ENCODE results near the gene HECW1. TPM values are rescaled to one million over a fixed set of nuclear protein-coding genes. Genes with fewer than 3 reads are reported as not detected.

HECW1 gene
- total and polyA plus RNA-seq, 4 donors, result 0.77 to 1.9 (median 1.0) TPM; not detected in 1

DNA sequence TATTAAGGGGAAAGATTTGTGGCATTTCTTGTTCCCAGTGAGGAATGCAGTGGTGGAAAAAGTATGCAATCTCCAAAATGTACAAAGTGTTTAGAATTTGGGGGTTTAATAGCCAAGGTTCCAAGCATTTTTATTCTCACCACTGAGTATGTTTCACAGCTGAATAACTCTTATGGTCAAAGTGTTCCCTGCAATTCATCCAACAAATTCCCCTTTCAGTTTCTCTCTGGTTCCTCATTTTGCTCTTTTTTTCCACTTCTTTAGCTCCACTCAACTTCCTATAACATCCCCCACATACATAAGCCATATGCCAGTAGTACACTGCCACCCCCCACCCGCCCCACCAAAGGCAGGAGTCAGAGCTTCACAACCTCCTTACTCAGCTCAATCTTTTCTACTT, 4.6 kb downstream of the HECW1 start:
- ATAC-seq (ENCODE audit: low FRiP score), result no peak
- no peaks in the 10 kb centered on the region for H3K4me1 ChIP-seq (ENCODE audit: control insufficient read depth in 1 of 2, insufficient read depth in 2 of 2, low read length in 2 of 2)
- WGBS, 2 donors, result 73 to 81% methylated on average over 1 of the region's 1 CpG

DNA sequence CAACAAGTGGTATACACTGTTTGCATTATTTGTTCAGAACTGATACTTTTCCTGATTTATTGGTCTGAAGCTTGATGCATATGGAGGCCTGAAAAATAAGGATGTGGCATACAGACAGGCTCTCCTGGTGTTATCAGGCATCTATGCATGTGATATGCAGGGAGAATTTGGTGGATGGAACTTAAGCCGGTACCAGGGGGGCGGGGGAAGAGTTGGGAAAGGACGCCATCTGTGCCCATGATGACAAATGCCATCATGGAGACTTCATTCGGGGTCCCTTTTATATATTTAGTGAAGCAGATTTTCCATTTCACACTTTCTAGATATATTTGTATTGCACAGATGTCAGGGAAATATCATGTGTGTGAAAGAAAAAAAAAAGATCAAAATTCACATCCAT, 5.4 kb downstream of the HECW1 start:
- no peaks in the 10 kb centered on the region for H3K36me3 ChIP-seq (ENCODE audit: control insufficient read depth in 1 of 2, insufficient read depth in 2 of 2, low read length in 1 of 2)
- H3K27me3 ChIP-seq (ENCODE audit: control insufficient read depth in 1 of 2, insufficient read depth in 2 of 2, low read length in 1 of 2), result peaks cover 0 to 1% of the 10 kb centered on the region in 2 donors
- no peaks in the 10 kb centered on the region for H3K9me3 ChIP-seq (ENCODE audit: control insufficient read depth, low read length)
- no peaks in the 10 kb centered on the region for H3K4me1 ChIP-seq (ENCODE audit: control insufficient read depth in 1 of 2, insufficient read depth in 2 of 2, low read length in 2 of 2)
- WGBS, 2 donors, result 88 to 90% methylated on average over 4 of the region's 4 CpGs
- ATAC-seq (ENCODE audit: low FRiP score) (no peak), DNase-seq (no peak)
- no peak overlapping the region for H3K27ac ChIP-seq (ENCODE audit: low read depth in 1 of 2, low read length in 2 of 2)
- intact Hi-C loops (cut with DNase I), result no loop called here
- no peak overlapping the region for H3K4me3 ChIP-seq (ENCODE audit: low read length in 2 of 2)

More for the DNA sequence above, 4.6 kb downstream of the HECW1 start:
- Histone ChIP-seq H3K27ac (ENCODE audit: low read depth in 1 of 2, low read length in 2 of 2) (no peak overlapping the region), H3K4me3 (ENCODE audit: low read length in 2 of 2) (no peak overlapping the region), H3K27me3 (ENCODE audit: control insufficient read depth in 1 of 2, insufficient read depth in 2 of 2, low read length in 1 of 2) (peaks cover 0 to 1% of the 10 kb centered on the region in 2 donors), H3K36me3 (ENCODE audit: control insufficient read depth in 1 of 2, insufficient read depth in 2 of 2, low read length in 1 of 2) (no peaks in the 10 kb centered on the region), H3K9me3 (ENCODE audit: control insufficient read depth, low read length) (no peaks in the 10 kb centered on the region)
- no peak for DNase-seq
- intact Hi-C loops (cut with DNase I), result no loop called here

DNA sequence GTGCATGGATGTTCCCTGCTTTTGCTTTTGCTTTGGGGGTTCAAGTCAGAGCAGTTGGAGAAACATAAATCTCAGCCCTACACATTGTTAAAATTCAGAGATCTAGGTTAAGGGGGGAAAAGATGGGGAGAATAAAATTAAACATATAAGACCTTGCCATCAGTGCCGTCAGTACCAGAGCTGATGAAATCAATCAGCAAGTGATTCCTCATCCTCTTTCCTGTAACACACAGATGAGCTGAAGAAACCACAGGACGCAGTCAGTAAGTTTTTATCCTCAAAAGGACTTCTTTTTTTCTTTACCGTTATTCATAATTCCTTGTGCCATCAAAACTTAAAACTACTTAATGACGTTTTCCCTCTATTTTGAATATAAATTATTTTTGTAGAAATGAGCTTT, 5.9 kb downstream of the HECW1 start:
- Histone ChIP-seq H3K27me3 (ENCODE audit: control insufficient read depth in 1 of 2, insufficient read depth in 2 of 2, low read length in 1 of 2) (peaks cover 0 to 1% of the 10 kb centered on the region in 2 donors), H3K9me3 (ENCODE audit: control insufficient read depth, low read length) (no peaks in the 10 kb centered on the region), H3K36me3 (ENCODE audit: control insufficient read depth in 1 of 2, insufficient read depth in 2 of 2, low read length in 1 of 2) (no peaks in the 10 kb centered on the region), H3K4me1 (ENCODE audit: control insufficient read depth in 1 of 2, insufficient read depth in 2 of 2, low read length in 2 of 2) (no peaks in the 10 kb centered on the region), H3K27ac (ENCODE audit: low read depth in 1 of 2, low read length in 2 of 2) (no peak overlapping the region), H3K4me3 (ENCODE audit: low read length in 2 of 2) (no peak overlapping the region)
- ATAC-seq (ENCODE audit: low FRiP score), result no peak
- no peak for DNase-seq
- WGBS, 2 donors, result 82 to 85% methylated on average over 4 of the region's 4 CpGs
- intact Hi-C loops (cut with DNase I), result no loop called here

DNA sequence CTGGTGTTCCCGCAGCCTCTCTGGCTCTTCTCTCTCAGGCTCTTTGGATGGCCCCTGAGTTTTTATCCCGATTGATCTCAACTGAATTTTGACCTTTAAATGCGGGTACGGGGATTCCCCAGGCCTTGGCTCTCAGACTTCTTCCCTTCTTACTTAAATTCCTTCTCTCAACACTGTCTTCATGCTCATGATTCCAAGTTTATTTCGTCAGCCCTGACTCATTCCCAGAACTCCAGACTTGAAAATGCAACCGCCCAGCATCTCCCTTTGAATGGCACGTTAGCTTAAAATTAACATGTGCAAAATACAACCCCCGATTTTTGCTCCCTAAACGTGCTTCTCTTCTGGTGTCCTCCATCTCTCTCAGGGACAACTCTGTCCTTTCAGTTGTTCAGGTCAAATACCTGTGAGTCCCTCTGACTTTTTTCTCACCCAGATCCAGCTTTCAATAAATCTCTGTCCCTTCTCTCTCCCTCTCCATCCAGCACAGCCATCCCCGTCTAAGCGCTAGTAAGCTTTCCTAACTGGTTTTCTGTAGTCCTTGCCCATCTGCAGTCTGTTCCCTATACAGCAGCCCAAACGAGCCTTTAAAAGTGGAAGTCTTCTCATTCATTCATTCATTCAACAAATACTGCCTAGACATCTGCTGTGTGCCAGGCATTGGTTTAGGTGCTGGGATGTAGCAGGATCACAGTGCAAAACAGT, 7.1 kb downstream of the HECW1 start:
- no peak overlapping the region for H3K4me3 ChIP-seq (ENCODE audit: low read length in 2 of 2)
- DNase-seq (no peak), ATAC-seq (ENCODE audit: low FRiP score) (no peak)
- WGBS, 2 donors, result 22 to 30% methylated on average over 12 of the region's 12 CpGs
- no peaks in the 10 kb centered on the region for H3K4me1 ChIP-seq (ENCODE audit: control insufficient read depth in 1 of 2, insufficient read depth in 2 of 2, low read length in 2 of 2)
- peaks cover 0 to 1% of the 10 kb centered on the region in 2 donors for H3K27me3 ChIP-seq (ENCODE audit: control insufficient read depth in 1 of 2, insufficient read depth in 2 of 2, low read length in 1 of 2)
- H3K9me3 ChIP-seq (ENCODE audit: control insufficient read depth, low read length), result no peaks in the 10 kb centered on the region
- H3K27ac ChIP-seq (ENCODE audit: low read depth in 1 of 2, low read length in 2 of 2), result no peak overlapping the region
- intact Hi-C loops (cut with DNase I), result no loop called here
- no peaks in the 10 kb centered on the region for H3K36me3 ChIP-seq (ENCODE audit: control insufficient read depth in 1 of 2, insufficient read depth in 2 of 2, low read length in 1 of 2)

DNA sequence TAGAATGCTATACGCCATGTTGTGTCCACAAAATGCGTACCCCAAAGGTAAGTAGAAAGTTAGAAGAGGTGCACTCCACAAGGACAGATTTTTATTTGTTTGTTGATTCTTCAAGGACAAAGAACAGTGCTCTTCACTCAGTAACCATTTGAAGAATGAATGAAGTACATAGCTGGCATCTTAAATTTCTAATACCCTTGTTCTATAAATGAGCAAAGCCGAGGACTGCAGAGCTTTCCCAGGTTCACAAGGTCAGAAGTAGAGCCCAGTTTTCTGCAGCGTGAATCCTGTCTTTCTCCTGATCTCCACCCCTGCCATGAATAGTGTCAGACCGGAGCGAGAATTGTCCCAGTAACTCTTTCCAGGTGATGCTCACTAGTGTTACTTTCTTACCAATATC, 9.5 kb downstream of the HECW1 start:
- intact Hi-C loops (cut with DNase I), result no loop called here
- Histone ChIP-seq H3K27me3 (ENCODE audit: control insufficient read depth in 1 of 2, insufficient read depth in 2 of 2, low read length in 1 of 2) (peaks cover 0 to 1% of the 10 kb centered on the region in 2 donors), H3K9me3 (ENCODE audit: control insufficient read depth, low read length) (no peaks in the 10 kb centered on the region), H3K27ac (ENCODE audit: low read depth in 1 of 2, low read length in 2 of 2) (no peak overlapping the region), H3K36me3 (ENCODE audit: control insufficient read depth in 1 of 2, insufficient read depth in 2 of 2, low read length in 1 of 2) (no peaks in the 10 kb centered on the region), H3K4me3 (ENCODE audit: low read length in 2 of 2) (no peak overlapping the region), H3K4me1 (ENCODE audit: control insufficient read depth in 1 of 2, insufficient read depth in 2 of 2, low read length in 2 of 2) (no peaks in the 10 kb centered on the region)
- DNase-seq (no peak), ATAC-seq (ENCODE audit: low FRiP score) (no peak)
- WGBS, 2 donors, result 90 to 91% methylated on average over 6 of the region's 6 CpGs

DNA sequence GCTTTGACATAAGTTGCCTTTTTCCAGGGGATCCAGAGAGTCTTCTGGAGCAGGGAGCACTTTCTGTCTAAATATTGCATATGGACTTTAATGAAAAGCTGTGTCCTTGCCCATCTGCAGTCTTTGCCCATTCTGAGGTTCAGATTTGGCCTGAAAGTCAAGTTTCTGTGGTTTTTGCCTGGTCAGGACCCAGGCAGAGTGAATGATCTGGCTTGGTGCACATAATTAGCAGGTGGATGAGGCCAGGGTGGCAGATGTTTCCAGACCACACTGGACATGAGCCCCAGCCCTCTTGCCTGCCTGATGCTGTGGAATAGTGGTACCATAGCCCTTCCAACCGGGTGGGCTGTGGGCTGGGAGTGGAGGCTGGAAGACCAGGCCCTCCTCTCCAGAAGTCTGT, 11.0 kb downstream of the HECW1 start:
- ATAC-seq (ENCODE audit: low FRiP score), result no peak

DNA sequence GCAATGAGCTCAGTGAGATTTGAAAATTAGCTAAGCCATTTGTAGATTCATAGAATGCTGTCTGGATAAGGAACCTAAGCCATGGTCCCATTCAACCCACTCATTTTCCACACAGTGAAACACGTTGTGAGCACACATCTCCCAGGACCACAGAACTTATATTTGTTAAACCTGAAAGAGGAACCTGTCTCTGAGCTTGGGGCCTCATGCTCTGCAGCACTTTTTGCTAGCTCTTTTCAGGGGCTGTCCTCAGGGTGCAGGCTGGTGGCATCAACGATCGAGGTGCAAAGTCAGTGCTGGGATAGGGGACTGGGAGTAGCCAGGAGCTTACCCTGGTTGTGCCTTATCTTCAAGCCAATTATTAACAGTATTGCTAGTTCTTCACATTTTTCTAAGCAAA, 11.9 kb downstream of the HECW1 start:
- Histone ChIP-seq H3K4me1 (ENCODE audit: control insufficient read depth in 1 of 2, insufficient read depth in 2 of 2, low read length in 2 of 2) (no peaks in the 10 kb centered on the region), H3K4me3 (ENCODE audit: low read length in 2 of 2) (no peak overlapping the region), H3K27me3 (ENCODE audit: control insufficient read depth in 1 of 2, insufficient read depth in 2 of 2, low read length in 1 of 2) (peaks cover 0 to 1% of the 10 kb centered on the region in 2 donors), H3K9me3 (ENCODE audit: control insufficient read depth, low read length) (no peaks in the 10 kb centered on the region), H3K27ac (ENCODE audit: low read depth in 1 of 2, low read length in 2 of 2) (no peak overlapping the region), H3K36me3 (ENCODE audit: control insufficient read depth in 1 of 2, insufficient read depth in 2 of 2, low read length in 1 of 2) (no peaks in the 10 kb centered on the region)
- intact Hi-C loops (cut with DNase I), result no loop called here
- no peak for ATAC-seq (ENCODE audit: low FRiP score)
- 64 to 93% methylated on average over 3 of the region's 3 CpGs for WGBS, 2 donors
- DNase-seq, result no peak

More for the DNA sequence above, 11.0 kb downstream of the HECW1 start:
- Histone ChIP-seq H3K27ac (ENCODE audit: low read depth in 1 of 2, low read length in 2 of 2) (no peak overlapping the region), H3K9me3 (ENCODE audit: control insufficient read depth, low read length) (no peaks in the 10 kb centered on the region), H3K4me3 (ENCODE audit: low read length in 2 of 2) (no peak overlapping the region), H3K36me3 (ENCODE audit: control insufficient read depth in 1 of 2, insufficient read depth in 2 of 2, low read length in 1 of 2) (no peaks in the 10 kb centered on the region), H3K4me1 (ENCODE audit: control insufficient read depth in 1 of 2, insufficient read depth in 2 of 2, low read length in 2 of 2) (no peaks in the 10 kb centered on the region), H3K27me3 (ENCODE audit: control insufficient read depth in 1 of 2, insufficient read depth in 2 of 2, low read length in 1 of 2) (peaks cover 0 to 1% of the 10 kb centered on the region in 2 donors)
- WGBS, 2 donors, result 53 to 61% methylated on average over 1 of the region's 1 CpG
- DNase-seq, result no peak
- intact Hi-C loops (cut with DNase I), result no loop called here

DNA sequence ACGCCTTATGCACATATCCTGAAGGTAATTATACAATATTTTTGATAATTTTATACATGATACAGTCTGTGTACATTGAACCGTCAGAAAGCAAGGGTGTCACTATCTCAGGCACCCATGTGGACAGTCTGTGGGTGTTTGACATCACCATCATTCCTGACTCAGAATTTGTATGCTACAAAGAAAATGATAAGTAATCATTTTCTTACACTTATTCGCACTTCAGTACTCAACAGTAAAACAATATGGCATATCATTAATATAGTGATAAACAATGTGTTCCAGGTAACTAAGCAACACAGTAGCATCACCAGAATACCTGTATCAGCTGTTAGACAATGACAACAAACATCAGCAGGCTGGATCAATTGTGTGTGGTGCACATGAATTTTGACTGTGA, 17.9 kb downstream of the HECW1 start:
- ATAC-seq (ENCODE audit: low FRiP score) (no peak), DNase-seq (no peak)
- no peak overlapping the region for H3K27ac ChIP-seq (ENCODE audit: low read depth in 1 of 2, low read length in 2 of 2)
- H3K27me3 ChIP-seq (ENCODE audit: control insufficient read depth in 1 of 2, insufficient read depth in 2 of 2, low read length in 1 of 2), result no peaks in the 10 kb centered on the region
- H3K4me1 ChIP-seq (ENCODE audit: control insufficient read depth in 1 of 2, insufficient read depth in 2 of 2, low read length in 2 of 2), result no peaks in the 10 kb centered on the region
- intact Hi-C loops (cut with DNase I), result no loop called here
- no peak overlapping the region for H3K4me3 ChIP-seq (ENCODE audit: low read length in 2 of 2)
- H3K36me3 ChIP-seq (ENCODE audit: control insufficient read depth in 1 of 2, insufficient read depth in 2 of 2, low read length in 1 of 2), result no peaks in the 10 kb centered on the region
- no peaks in the 10 kb centered on the region for H3K9me3 ChIP-seq (ENCODE audit: control insufficient read depth, low read length)
- WGBS, 2 donors, result 88 to 90% methylated on average over 3 of the region's 3 CpGs

DNA sequence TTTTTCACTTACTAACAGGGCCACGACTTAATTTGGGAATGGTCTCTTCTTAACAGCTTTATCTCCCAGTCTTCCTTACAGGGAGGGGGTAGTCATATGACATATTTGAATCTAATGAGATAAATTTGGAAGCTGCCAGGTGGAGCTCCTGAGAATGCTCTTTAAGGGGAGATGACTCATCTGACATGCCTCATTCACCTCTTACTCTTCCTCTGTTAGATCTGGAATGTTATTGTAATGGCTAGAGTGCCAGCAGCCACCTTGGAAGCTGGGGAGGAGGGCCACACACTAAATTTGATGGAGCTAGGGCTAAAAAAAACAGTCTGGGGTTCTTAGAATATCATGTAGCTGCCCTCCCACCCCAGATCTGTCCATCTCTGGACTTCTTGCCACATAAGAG, 22.7 kb downstream of the HECW1 start:
- no peaks in the 10 kb centered on the region for H3K27me3 ChIP-seq (ENCODE audit: control insufficient read depth in 1 of 2, insufficient read depth in 2 of 2, low read length in 1 of 2)
- intact Hi-C loops (cut with DNase I), result no loop called here
- H3K4me1 ChIP-seq (ENCODE audit: control insufficient read depth in 1 of 2, insufficient read depth in 2 of 2, low read length in 2 of 2), result no peaks in the 10 kb centered on the region
- no peaks in the 10 kb centered on the region for H3K9me3 ChIP-seq (ENCODE audit: control insufficient read depth, low read length)
- no peak overlapping the region for H3K4me3 ChIP-seq (ENCODE audit: low read length in 2 of 2)
- no peaks in the 10 kb centered on the region for H3K36me3 ChIP-seq (ENCODE audit: control insufficient read depth in 1 of 2, insufficient read depth in 2 of 2, low read length in 1 of 2)
- no peak overlapping the region for H3K27ac ChIP-seq (ENCODE audit: low read depth in 1 of 2, low read length in 2 of 2)
- ATAC-seq (ENCODE audit: low FRiP score) (no peak), DNase-seq (no peak)
- 79 to 88% methylated on average over 1 of the region's 1 CpG for WGBS, 2 donors

Data from aorta (tissue), 5 donors.